Uterus (tissue), 4 donors: Measurements from ENCODE around the gene RUBCNL. TPM values are rescaled to one million over a fixed set of nuclear protein-coding genes. Genes with fewer than 3 reads are reported as not detected.
A peak's percentile ranks its signal among the peaks of the same experiment; 100 is the strongest.
"Not testable (repeated sequence)": the region's sequence is repeated elsewhere in the genome, so short reads cannot be mapped to it uniquely, and the experiment has no call there.

Experiments used
- DNase-seq, 2 donors: peaks; one replicate each; pipeline ENCODE4 v3.0.0-alpha.2; 2019 to 2020
- H3K27ac ChIP-seq, 2 donors: fragments of 200-600 bp; sonication (generic); 1 replicate in 1 of 2; 2 replicates in 1 of 2; pipeline ENCODE4 v1.5.1; 2016 to 2018
- H3K27me3 ChIP-seq, 2 donors: fragments of 200-600 bp; sonication (generic); one replicate each; pipeline ENCODE4 v1.5.1; 2018 to 2019; ENCODE audit warnings: control low read depth in 1 of 2
- H3K36me3 ChIP-seq, 2 donors: fragments of 200-600 bp; sonication (generic); one replicate each; pipeline ENCODE4 v1.5.1; 2019; ENCODE audit warnings: control low read depth in 1 of 2
- H3K4me1 ChIP-seq, 2 donors: fragments of 200-600 bp; sonication (generic); one replicate each; pipeline ENCODE4 v1.5.1; 2018 to 2019; ENCODE audit warnings: control low read depth in 1 of 2
- H3K4me3 ChIP-seq, 2 donors: fragments of 200-600 bp; sonication (generic); 1 replicate in 1 of 2; 2 replicates in 1 of 2; pipeline ENCODE4 v1.5.1; 2018 to 2019; ENCODE audit warnings: mild to moderate bottlenecking in 1 of 2
- H3K9me3 ChIP-seq, 2 donors: fragments of 200-600 bp; sonication (generic); one replicate each; pipeline ENCODE4 v1.5.1; 2019; ENCODE audit warnings: control low read depth in 1 of 2
- CTCF ChIP-seq, 4 experiments: fragments of 200-600 bp in 2 of 4; fragments of 450-650 bp in 2 of 4; sonication (generic) in 2 of 4; IDR thresholded peaks; one replicate each; pipeline ENCODE4 v1.5.1; 2016 to 2019; ENCODE audit warnings: antibody characterized with exemption in 4 of 4, mild to moderate bottlenecking in 2 of 4, moderate library complexity in 1 of 4
- POLR2A ChIP-seq, 2 donors: fragments of 450-650 bp; IDR thresholded peaks; one replicate each; pipeline ENCODE4 v1.6.1; 2016; ENCODE audit warnings: antibody characterized with exemption in 2 of 2, mild to moderate bottlenecking in 1 of 2, moderate library complexity in 1 of 2
- intact Hi-C: fragments of 100-400 bp; cut with DNase I; formaldehyde crosslinking; loops from one replicate; pipeline ENCODE4 v1.15.1; 2023; ENCODE audit warnings: low total_unique reads
- total RNA-seq, 4 donors: library from RNA; depleted of rRNA in 3 of 4; stranded (reverse); fragments of >200 nt in 3 of 4; gene quantifications; one replicate each; pipeline versions ENCODE4 v1.1.0 to v1.2.4, GENCODE V29; 2014 to 2023
- donor health status: DM: yes; HTN: yes; CAD: no.

The RUBCNL gene
- total RNA-seq, 4 donors from 2014 or later: 0.59 to 11.8 (median 3.3) TPM

- no peak overlapping the region for H3K27ac ChIP-seq
- no peaks in the 10 kb centered on the region for H3K4me1 ChIP-seq
- intact Hi-C loops: no loop called here
- H3K27me3 ChIP-seq: no peaks in the 10 kb centered on the region
- no peak overlapping the region for H3K4me3 ChIP-seq
- DNase-seq: no peak
- H3K9me3 ChIP-seq: no peaks in the 10 kb centered on the region
- TF ChIP-seq CTCF (IDR thresholded peaks at IDR 0.05) (no peak), POLR2A (IDR thresholded peaks at IDR 0.05) (no peak)
- no peaks in the 10 kb centered on the region for H3K36me3 ChIP-seq
Measured at GRCh38 chr13:46374710-46375109, 12.3 kb downstream of the RUBCNL start.

- Histone ChIP-seq H3K4me3 (no peak overlapping the region), H3K27me3 (no peaks in the 10 kb centered on the region), H3K4me1 (no peaks in the 10 kb centered on the region), H3K9me3 (no peaks in the 10 kb centered on the region), H3K27ac (no peak overlapping the region), H3K36me3 (no peaks in the 10 kb centered on the region)
- no peak for TF ChIP-seq POLR2A (IDR thresholded peaks at IDR 0.05)
- no peak for TF ChIP-seq CTCF (IDR thresholded peaks at IDR 0.05)
- no peak for DNase-seq
- intact Hi-C loops: no loop called here
Measured at GRCh38 chr13:46373623-46374022, 13.4 kb downstream of the RUBCNL start.

- H3K36me3 ChIP-seq, H3K27me3 ChIP-seq, H3K27ac ChIP-seq, intact Hi-C loops, H3K9me3 ChIP-seq, DNase-seq, H3K4me3 ChIP-seq, H3K4me1 ChIP-seq: not testable (repeated sequence)
Measured at GRCh38 chr13:46372938-46373337, 14.1 kb downstream of the RUBCNL start.

- Histone ChIP-seq H3K36me3 (no peaks in the 10 kb centered on the region), H3K4me3 (no peak overlapping the region), H3K4me1 (no peaks in the 10 kb centered on the region), H3K9me3 (no peaks in the 10 kb centered on the region), H3K27me3 (no peaks in the 10 kb centered on the region), H3K27ac (no peak overlapping the region)
- TF ChIP-seq CTCF (IDR thresholded peaks at IDR 0.05) (no peak), POLR2A (IDR thresholded peaks at IDR 0.05) (no peak)
- no peak for DNase-seq
- intact Hi-C loops: no loop called here
Measured at GRCh38 chr13:46372071-46372470, 15.0 kb downstream of the RUBCNL start.

- intact Hi-C loops: no loop called here
- Histone ChIP-seq H3K36me3 (no peaks in the 10 kb centered on the region), H3K27me3 (no peaks in the 10 kb centered on the region), H3K27ac (peak overlapping the region; percentile 12 to 32), H3K9me3 (no peaks in the 10 kb centered on the region), H3K4me1 (no peaks in the 10 kb centered on the region), H3K4me3 (no peak overlapping the region)
- no peak for DNase-seq
- no peak for TF ChIP-seq CTCF (IDR thresholded peaks at IDR 0.05)
- TF ChIP-seq POLR2A (IDR thresholded peaks at IDR 0.05): no peak
Measured at GRCh38 chr13:46369506-46370277, 17.4 kb downstream of the RUBCNL start.
